Karpas-422 (cell line): Measurements from ENCODE around the gene UNC13D. TPM values are rescaled to one million over a fixed set of nuclear protein-coding genes. Genes with fewer than 3 reads are reported as not detected.
"Not testable (repeated sequence)": the region's sequence is repeated elsewhere in the genome, so short reads cannot be mapped to it uniquely, and the experiment has no call there.

Source experiments
- DNase-seq: peaks from one replicate; pipeline ENCODE4 v3.0.0-alpha.2; 2015
- H2AFZ ChIP-seq: fragments of 200-600 bp; sonication (generic); 2 replicates; pipeline ENCODE4 v1.6.1; 2014; ENCODE audit warnings: antibody characterized with exemption, low read length, mixed read lengths
- H3K27ac ChIP-seq: fragments of 200-600 bp; sonication (generic); 2 replicates; pipeline ENCODE4 v1.5.1; 2014; ENCODE audit warnings: mild to moderate bottlenecking, low read length, moderate library complexity
- H3K27me3 ChIP-seq: fragments of 200-600 bp; sonication (generic); 2 replicates; pipeline ENCODE4 v1.6.1; 2014; ENCODE audit warnings: low read length, mixed read lengths
- H3K36me3 ChIP-seq: fragments of 200-600 bp; sonication (generic); 2 replicates; pipeline ENCODE4 v1.6.1; 2014; ENCODE audit warnings: low read length, mixed read lengths; ENCODE audit not compliant: insufficient read depth
- H3K4me1 ChIP-seq: fragments of 200-600 bp; sonication (generic); 2 replicates; pipeline ENCODE4 v1.6.1; 2014; ENCODE audit warnings: mild to moderate bottlenecking, low read length, mixed read lengths
- H3K4me2 ChIP-seq: fragments of 200-600 bp; sonication (generic); 2 replicates; pipeline ENCODE4 v1.6.1; 2014; ENCODE audit warnings: low read length, low read depth, mild to moderate bottlenecking; ENCODE audit not compliant: poor library complexity, severe bottlenecking
- H3K4me3 ChIP-seq: fragments of 200-600 bp; sonication (generic); 2 replicates; pipeline ENCODE4 v1.5.1; 2014; ENCODE audit warnings: mild to moderate bottlenecking, antibody characterized with exemption, low read length, mixed read lengths
- H3K79me2 ChIP-seq: fragments of 200-600 bp; sonication (generic); 2 replicates; pipeline ENCODE4 v1.6.1; 2014; ENCODE audit warnings: mild to moderate bottlenecking, low read length, mixed read lengths
- H3K9ac ChIP-seq: fragments of 200-600 bp; sonication (generic); 2 replicates; pipeline ENCODE4 v1.6.0; 2014; ENCODE audit warnings: low read length
- H3K9me2 ChIP-seq: fragments of 200-600 bp; sonication (generic), shearing (Covaris generic); replicated peaks from 2 replicates; pipeline ENCODE4 v1.6.0; 2014; ENCODE audit warnings: mild to moderate bottlenecking, low read length, moderate library complexity; ENCODE audit not compliant: insufficient read depth
- H3K9me3 ChIP-seq: fragments of 300-700, 200-600 bp; sonication (generic); 2 replicates; pipeline ENCODE4 v1.6.1; 2014; ENCODE audit warnings: low read length, mixed read lengths
- H4K20me1 ChIP-seq: fragments of 200-600 bp; sonication (generic); 2 replicates; pipeline ENCODE4 v1.6.1; 2014; ENCODE audit warnings: mild to moderate bottlenecking, antibody characterized with exemption, low read length, low read depth; ENCODE audit not compliant: insufficient read depth
- total RNA-seq: library from RNA; depleted of rRNA; stranded (reverse); fragments of >200 nt; shearing (Covaris generic); gene quantifications from 2 replicates; pipeline ENCODE4 v1.2.3, GENCODE V29; 2014; ENCODE audit warnings: low replicate concordance

The UNC13D gene
- total RNA-seq, 1 experiment from 2014 or later, result 30.9 TPM

- no peak for DNase-seq
- no peak overlapping the region for H3K9ac ChIP-seq
- H3K9me2 ChIP-seq, result no peaks in the 10 kb centered on the region
- H3K4me3 ChIP-seq, result no peak overlapping the region
- no peaks in the 10 kb centered on the region for H3K9me3 ChIP-seq
- peaks cover 33% of the 10 kb centered on the region for H3K4me1 ChIP-seq
- no peak overlapping the region for H3K27ac ChIP-seq
- H4K20me1 ChIP-seq, result no peaks in the 10 kb centered on the region; the same call in 1 of the 2 replicates
- H3K36me3 ChIP-seq, result peaks cover 22% of the 10 kb centered on the region
- no peaks in the 10 kb centered on the region for H3K27me3 ChIP-seq
- no peak overlapping the region for H2AFZ ChIP-seq
- no peak overlapping the region for H3K4me2 ChIP-seq
- peaks cover 9% of the 10 kb centered on the region; the same call in 1 of the 2 replicates for H3K79me2 ChIP-seq
Observed at GRCh38 chr17:75812096-75813013, 31.8 kb downstream of the UNC13D start.

DNA sequence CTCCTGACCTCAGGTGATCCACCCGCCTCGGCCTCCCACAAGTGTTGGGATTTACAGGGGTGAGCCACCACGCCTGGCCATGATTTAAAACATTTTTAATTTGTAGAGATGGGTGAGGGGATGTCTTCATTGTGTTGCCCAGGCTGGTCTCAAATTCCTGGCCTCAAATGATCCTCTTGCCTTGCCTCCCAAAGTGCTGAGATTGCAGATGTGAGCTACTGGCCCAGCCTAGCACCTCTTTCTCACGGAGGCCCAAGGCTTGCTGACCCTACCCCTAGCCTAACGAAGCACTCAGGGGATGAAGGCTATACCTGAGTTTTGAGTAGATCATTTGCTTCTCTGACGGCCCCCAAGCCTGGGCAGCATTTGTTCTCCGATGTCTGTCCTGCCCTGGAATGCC is 33.0 kb downstream of the UNC13D start:
- no peak overlapping the region for H3K27ac ChIP-seq
- H4K20me1 ChIP-seq, result no peaks in the 10 kb centered on the region; the same call in 1 of the 2 replicates
- H3K79me2 ChIP-seq, result peaks cover 14% of the 10 kb centered on the region
- H3K9me3 ChIP-seq, result no peaks in the 10 kb centered on the region
- H3K9ac ChIP-seq, result no peak overlapping the region
- DNase-seq, result no peak
- H3K4me3 ChIP-seq, result no peak overlapping the region
- H3K36me3 ChIP-seq, result peaks cover 22% of the 10 kb centered on the region
- peaks cover 33% of the 10 kb centered on the region for H3K4me1 ChIP-seq
- H3K27me3 ChIP-seq, result no peaks in the 10 kb centered on the region
- H2AFZ ChIP-seq, result no peak overlapping the region
- no peaks in the 10 kb centered on the region for H3K9me2 ChIP-seq
- no peak overlapping the region for H3K4me2 ChIP-seq

DNA sequence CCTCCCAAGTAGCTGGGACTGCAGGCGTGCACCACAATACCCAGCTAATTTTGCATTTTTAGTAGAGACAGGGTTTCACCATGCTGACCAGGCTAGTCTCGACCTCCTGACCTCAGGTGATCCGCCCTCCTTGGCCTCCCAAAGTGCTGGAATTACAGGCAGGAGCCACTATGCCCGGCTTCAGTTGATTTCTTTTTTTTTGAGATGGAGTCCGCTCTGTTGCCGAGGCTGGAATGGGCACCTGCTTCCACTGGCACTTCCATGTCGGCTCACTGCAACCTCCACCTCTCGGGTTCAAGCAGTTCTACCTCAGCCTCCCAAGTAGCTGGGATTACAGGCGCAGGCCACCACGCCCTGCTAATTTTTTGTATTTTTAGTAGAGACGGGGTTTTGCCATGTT is 33.4 kb downstream of the UNC13D start:
- Histone ChIP-seq H3K79me2 (peaks cover 14% of the 10 kb centered on the region), H3K36me3 (peaks cover 22% of the 10 kb centered on the region), H3K4me1 (peaks cover 33% of the 10 kb centered on the region)
- H4K20me1 ChIP-seq, H3K27ac ChIP-seq, H3K9me2 ChIP-seq, H3K27me3 ChIP-seq, H3K4me3 ChIP-seq, H3K9me3 ChIP-seq, H2AFZ ChIP-seq, H3K4me2 ChIP-seq, H3K9ac ChIP-seq, DNase-seq: not testable (repeated sequence)

DNA sequence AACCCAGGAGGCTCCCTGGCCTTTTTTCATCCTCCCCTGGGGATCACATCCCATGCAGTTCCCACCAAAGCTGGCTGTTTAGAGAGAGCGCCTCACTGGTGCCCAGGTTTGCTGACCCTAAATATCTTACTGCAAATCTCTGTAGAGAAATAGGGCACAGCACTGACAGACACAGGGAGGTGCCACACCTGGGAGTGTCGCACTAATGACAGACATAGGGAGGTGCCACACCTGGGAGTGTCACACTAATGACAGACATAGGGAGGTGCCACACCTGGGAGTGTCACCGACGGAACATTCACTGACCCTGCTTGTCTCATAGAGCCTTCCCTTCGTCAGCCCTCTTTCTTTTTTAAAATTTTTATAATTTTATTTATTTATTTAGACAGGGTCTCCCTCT is 34.0 kb downstream of the UNC13D start:
- no peaks in the 10 kb centered on the region for H3K9me3 ChIP-seq
- no peak overlapping the region for H3K4me2 ChIP-seq
- H3K36me3 ChIP-seq, result peaks cover 19% of the 10 kb centered on the region
- H3K79me2 ChIP-seq, result peaks cover 18% of the 10 kb centered on the region
- no peaks in the 10 kb centered on the region; the same call in 1 of the 2 replicates for H4K20me1 ChIP-seq
- H3K9me2 ChIP-seq, result no peaks in the 10 kb centered on the region
- no peak overlapping the region for H3K9ac ChIP-seq
- H2AFZ ChIP-seq, result no peak overlapping the region
- no peak overlapping the region for H3K27ac ChIP-seq
- DNase-seq, result peak; percentile 56
- no peak overlapping the region for H3K4me3 ChIP-seq
- H3K4me1 ChIP-seq, result peaks cover 29% of the 10 kb centered on the region
- no peaks in the 10 kb centered on the region for H3K27me3 ChIP-seq

- no peaks in the 10 kb centered on the region for H3K9me2 ChIP-seq
- no peak overlapping the region for H3K4me3 ChIP-seq
- DNase-seq, result no peak
- H3K27me3 ChIP-seq, result no peaks in the 10 kb centered on the region
- no peaks in the 10 kb centered on the region for H3K9me3 ChIP-seq
- peaks cover 24% of the 10 kb centered on the region for H3K4me1 ChIP-seq
- H4K20me1 ChIP-seq, result no peaks in the 10 kb centered on the region; the same call in 1 of the 2 replicates
- H3K36me3 ChIP-seq, result peaks cover 17% of the 10 kb centered on the region
- H3K79me2 ChIP-seq, result peaks cover 18% of the 10 kb centered on the region
- no peak overlapping the region for H2AFZ ChIP-seq
- H3K9ac ChIP-seq, result no peak overlapping the region
- H3K4me2 ChIP-seq, result no peak overlapping the region
- H3K27ac ChIP-seq, result no peak overlapping the region
Observed at GRCh38 chr17:75809631-75810111, 34.5 kb downstream of the UNC13D start.

- Histone ChIP-seq H3K9ac (peak overlapping the region; percentile 12; the same call in 1 of the 2 replicates), H3K9me3 (no peaks in the 10 kb centered on the region), H3K27ac (peak overlapping the region; percentile 35), H3K9me2 (no peaks in the 10 kb centered on the region), H3K4me1 (peaks cover 20% of the 10 kb centered on the region), H3K36me3 (peaks cover 17% of the 10 kb centered on the region), H3K4me3 (no peak overlapping the region), H3K79me2 (peaks cover 19% of the 10 kb centered on the region), H4K20me1 (no peaks in the 10 kb centered on the region; the same call in 1 of the 2 replicates), H3K4me2 (peak overlapping the region; percentile 2), H3K27me3 (no peaks in the 10 kb centered on the region), H2AFZ (no peak overlapping the region)
- DNase-seq, result peak; percentile 63
Observed at GRCh38 chr17:75808905-75809621, 35.1 kb downstream of the UNC13D start.

DNA sequence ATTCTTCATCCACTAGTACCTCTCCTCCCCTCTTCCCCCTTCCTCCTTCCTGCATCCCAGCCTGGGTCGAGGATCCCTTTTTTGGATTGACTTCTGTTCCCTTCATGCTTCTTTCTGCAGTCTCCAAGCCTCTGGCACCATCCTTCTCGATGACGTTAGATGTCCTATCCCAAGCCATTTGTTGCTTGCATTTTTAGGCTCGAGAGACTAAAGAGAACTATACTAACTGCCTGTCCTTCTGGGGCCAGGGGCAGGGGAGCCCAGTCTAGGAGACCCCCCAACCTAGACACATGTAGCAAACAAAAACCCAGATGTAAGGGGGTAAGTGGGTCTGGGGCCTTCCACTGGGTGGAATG is 35.7 kb downstream of the UNC13D start:
- Histone ChIP-seq H4K20me1 (no peaks in the 10 kb centered on the region; the same call in 1 of the 2 replicates), H3K9me3 (no peaks in the 10 kb centered on the region), H3K9ac (peak overlapping the region; percentile 12), H3K4me3 (no peak overlapping the region), H3K36me3 (peaks cover 17% of the 10 kb centered on the region), H3K79me2 (peaks cover 25% of the 10 kb centered on the region), H2AFZ (no peak overlapping the region), H3K4me1 (peaks cover 15% of the 10 kb centered on the region), H3K27ac (peak overlapping the region; percentile 35), H3K4me2 (peak overlapping the region; percentile 2), H3K27me3 (no peaks in the 10 kb centered on the region), H3K9me2 (no peaks in the 10 kb centered on the region)
- DNase-seq, result no peak

GRCh38 chr17:75807861-75808260 is 36.3 kb downstream of the UNC13D start:
- peak overlapping the region; percentile 12; the same call in 1 of the 2 replicates for H3K9ac ChIP-seq

More at GRCh38 chr17:75807861-75808260, 36.3 kb downstream of the UNC13D start:
- H3K27me3 ChIP-seq, result no peaks in the 10 kb centered on the region
- no peak overlapping the region for H3K4me3 ChIP-seq
- peaks cover 29% of the 10 kb centered on the region for H3K79me2 ChIP-seq
- no peak overlapping the region for H2AFZ ChIP-seq
- no peaks in the 10 kb centered on the region for H3K9me3 ChIP-seq
- no peak overlapping the region for H3K27ac ChIP-seq
- no peaks in the 10 kb centered on the region; the same call in 1 of the 2 replicates for H4K20me1 ChIP-seq
- H3K4me1 ChIP-seq, result peaks cover 12% of the 10 kb centered on the region
- H3K36me3 ChIP-seq, result peaks cover 16% of the 10 kb centered on the region
- H3K4me2 ChIP-seq, result no peak overlapping the region
- DNase-seq, result no peak
- H3K9me2 ChIP-seq, result no peaks in the 10 kb centered on the region
